ENCODE results near the gene CAMSAP2. TPM values are rescaled to one million over a fixed set of nuclear protein-coding genes. Genes with fewer than 3 reads are reported as not detected.

Gene CAMSAP2
- polyA plus RNA-seq, 1 of the 3 experiments (the other 2 are of a cell fraction) = 5.5 TPM

- H3F3A ChIP-seq (replicated peaks; ENCODE audit: insufficient read depth) = no peaks in the 10 kb centered on the region
- H4K20me1 ChIP-seq (ENCODE audit: insufficient read depth) = no peaks in the 10 kb centered on the region
- no peaks in the 10 kb centered on the region for H3K27me3 ChIP-seq (ENCODE audit: insufficient read depth)
- TF ChIP-seq FOXM1 (IDR thresholded peaks at IDR 0.05; ENCODE audit: low read depth) (no peak), EP300 (IDR thresholded peaks at IDR 0.05; ENCODE audit: borderline replicate concordance in 1 of 2, low read depth in 1 of 2, low read length in 1 of 2) (no peak), CHD2 (IDR thresholded peaks at IDR 0.05; ENCODE audit: low read length, partially characterized antibody) (no peak), CTCF (IDR thresholded peaks at IDR 0.05) (no peak), PBX3 (IDR thresholded peaks at IDR 0.05) (no peak), USF2 (IDR thresholded peaks at IDR 0.05; ENCODE audit: borderline replicate concordance, low read depth, low read length) (no peak), RXRA (IDR thresholded peaks at IDR 0.05; ENCODE audit: borderline replicate concordance, low read depth) (no peak), RAD21 (IDR thresholded peaks at IDR 0.05; ENCODE audit: low read length) (no peak), NRF1 (IDR thresholded peaks at IDR 0.05; ENCODE audit: low read depth, low read length) (no peak), MXI1 (IDR thresholded peaks at IDR 0.05; ENCODE audit: low read depth, low read length) (no peak), RCOR1 (IDR thresholded peaks at IDR 0.05; ENCODE audit: low read length) (no peak)
- POLR2A ChIA-PET = no interaction called here
- CTCF ChIA-PET = interaction anchor here (0.6 to 1.0 kb wide), 3 partner anchors 50 to 91 kb away, joined by 3 to 4 read pairs (median 3); no protein-coding TSS in a partner anchor
- H3K9me3 ChIP-seq = no peaks in the 10 kb centered on the region
- no peak overlapping the region for H3K9ac ChIP-seq
- no peak overlapping the region for H3K4me2 ChIP-seq
- H3K4me1 ChIP-seq (ENCODE audit: control insufficient read depth in 1 of 2, insufficient read depth in 2 of 2, low read depth in 1 of 2, low read length in 1 of 2) = peaks cover 0 to 3% of the 10 kb centered on the region in 2 experiments; a peak in 1 of 4 replicates
- no peaks in the 10 kb centered on the region for H3K9me2 ChIP-seq
- H3K79me2 ChIP-seq (ENCODE audit: insufficient read depth) = no peaks in the 10 kb centered on the region
- no peak overlapping the region for H2AFZ ChIP-seq (ENCODE audit: low read depth)
- DNase-seq = no peak
- no peak overlapping the region for H3K4me3 ChIP-seq (ENCODE audit: low read depth in 2 of 2, low read length in 1 of 2)
- no peaks in the 10 kb centered on the region for H3K36me3 ChIP-seq (replicated peaks in 1 of 2; ENCODE audit: control insufficient read depth in 1 of 2, insufficient read depth in 2 of 2, low read length in 1 of 2)
- 89% methylated on average over 5 of the region's 7 CpGs for WGBS (ENCODE audit: low lambda C conversion rate)
- H3K27ac ChIP-seq (ENCODE audit: low read depth in 2 of 2, low read length in 1 of 2) = no peak overlapping the region
These were observed 149.7 kb downstream of the CAMSAP2 start for GRCh38 chr1:200888349-200888838.

GRCh38 chr1:200889571-200889970 lies 150.9 kb downstream of the CAMSAP2 start:
- Histone ChIP-seq H3K9me2 (no peaks in the 10 kb centered on the region), H4K20me1 (ENCODE audit: insufficient read depth) (no peaks in the 10 kb centered on the region), H3K4me3 (ENCODE audit: low read depth in 2 of 2, low read length in 1 of 2) (no peak overlapping the region), H3K79me2 (ENCODE audit: insufficient read depth) (no peaks in the 10 kb centered on the region), H3K36me3 (replicated peaks in 1 of 2; ENCODE audit: control insufficient read depth in 1 of 2, insufficient read depth in 2 of 2, low read length in 1 of 2) (no peaks in the 10 kb centered on the region), H3F3A (replicated peaks; ENCODE audit: insufficient read depth) (no peaks in the 10 kb centered on the region), H3K4me2 (no peak overlapping the region), H3K9me3 (no peaks in the 10 kb centered on the region), H3K27me3 (ENCODE audit: insufficient read depth) (no peaks in the 10 kb centered on the region), H3K4me1 (ENCODE audit: control insufficient read depth in 1 of 2, insufficient read depth in 2 of 2, low read depth in 1 of 2, low read length in 1 of 2) (peaks cover 0 to 3% of the 10 kb centered on the region in 2 experiments; a peak in 1 of 4 replicates), H3K9ac (no peak overlapping the region), H3K27ac (ENCODE audit: low read depth in 2 of 2, low read length in 1 of 2) (no peak overlapping the region), H2AFZ (ENCODE audit: low read depth) (no peak overlapping the region)
- 96% methylated on average over 2 of the region's 2 CpGs for WGBS (ENCODE audit: low lambda C conversion rate)
- CTCF ChIA-PET = interaction anchor here (0.6 to 1.9 kb wide), 4 partner anchors 13 to 267 kb away, joined by 3 to 15 read pairs (median 4); no protein-coding TSS in a partner anchor
- DNase-seq = no peak
- TF ChIP-seq CTCF (IDR thresholded peaks at IDR 0.05) = no peak
- TF ChIP-seq RFX5 (IDR thresholded peaks at IDR 0.05; ENCODE audit: low read length) = no peak
- no peak for TF ChIP-seq SIN3A (IDR thresholded peaks at IDR 0.05; ENCODE audit: borderline replicate concordance, low read depth, low read length)
- no peak for TF ChIP-seq FOXJ3 (CRISPR knock-in tag; IDR thresholded peaks at IDR 0.05)
- no peak for TF ChIP-seq CHD2 (IDR thresholded peaks at IDR 0.05; ENCODE audit: low read length, partially characterized antibody)
- TF ChIP-seq MEF2A (IDR thresholded peaks at IDR 0.05; ENCODE audit: borderline replicate concordance, low read depth) = no peak
- TF ChIP-seq FOSL2 (IDR thresholded peaks at IDR 0.05; ENCODE audit: borderline replicate concordance, low read depth) = no peak
- no peak for TF ChIP-seq RAD21 (IDR thresholded peaks at IDR 0.05; ENCODE audit: low read length)
- TF ChIP-seq RCOR1 (IDR thresholded peaks at IDR 0.05; ENCODE audit: low read length) = no peak
- TF ChIP-seq EP300 (IDR thresholded peaks at IDR 0.05; ENCODE audit: borderline replicate concordance in 1 of 2, low read depth in 1 of 2, low read length in 1 of 2) = no peak
- TF ChIP-seq TEAD4 (IDR thresholded peaks at IDR 0.05; ENCODE audit: borderline replicate concordance, insufficient read depth) = no peak
- TF ChIP-seq FOXM1 (IDR thresholded peaks at IDR 0.05; ENCODE audit: low read depth) = no peak
- TF ChIP-seq GATA2 (CRISPR knock-in tag; IDR thresholded peaks at IDR 0.05) = no peak
- TF ChIP-seq SMC3 (IDR thresholded peaks at IDR 0.05; ENCODE audit: low read depth, low read length) = no peak
- POLR2A ChIA-PET = no interaction called here
